Measurements from ENCODE around the gene TCN2.
"Not testable (repeated sequence)": the region's sequence is repeated elsewhere in the genome, so short reads cannot be mapped to it uniquely, and the experiment has no call there.

TCN2 gene

GRCh38 chr22:30606455-30607299, at the start of gene TCN2:
TSS of gene TCN2 (plus strand) at chr22:30607174. CDS start at chr22:30607332, 158 bp downstream.
- no peak for DNase-seq

GRCh38 chr22:30557243-30557642, 49.7 kb upstream of the TCN2 start:
- no peak for DNase-seq

DNA sequence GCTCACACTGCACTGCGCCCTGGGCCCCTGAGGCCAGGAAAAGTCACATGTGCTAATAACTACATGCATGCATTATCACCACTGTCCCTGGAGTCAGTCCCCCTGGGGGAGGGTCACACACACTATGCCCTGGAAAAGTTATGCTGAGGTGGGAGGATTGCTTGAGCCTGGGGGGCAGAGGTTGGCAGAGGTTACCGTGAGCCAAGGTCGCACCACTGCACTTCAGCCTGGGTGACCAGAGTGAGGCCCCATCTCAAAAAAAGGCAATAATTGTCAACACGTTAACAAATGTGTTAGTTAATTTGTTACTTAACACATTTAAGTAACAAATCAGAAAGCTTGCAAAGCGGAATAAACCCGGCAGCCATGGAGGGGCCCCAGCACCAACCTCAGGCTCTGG, 47.1 kb upstream of the TCN2 start:
- no peak for DNase-seq

DNA sequence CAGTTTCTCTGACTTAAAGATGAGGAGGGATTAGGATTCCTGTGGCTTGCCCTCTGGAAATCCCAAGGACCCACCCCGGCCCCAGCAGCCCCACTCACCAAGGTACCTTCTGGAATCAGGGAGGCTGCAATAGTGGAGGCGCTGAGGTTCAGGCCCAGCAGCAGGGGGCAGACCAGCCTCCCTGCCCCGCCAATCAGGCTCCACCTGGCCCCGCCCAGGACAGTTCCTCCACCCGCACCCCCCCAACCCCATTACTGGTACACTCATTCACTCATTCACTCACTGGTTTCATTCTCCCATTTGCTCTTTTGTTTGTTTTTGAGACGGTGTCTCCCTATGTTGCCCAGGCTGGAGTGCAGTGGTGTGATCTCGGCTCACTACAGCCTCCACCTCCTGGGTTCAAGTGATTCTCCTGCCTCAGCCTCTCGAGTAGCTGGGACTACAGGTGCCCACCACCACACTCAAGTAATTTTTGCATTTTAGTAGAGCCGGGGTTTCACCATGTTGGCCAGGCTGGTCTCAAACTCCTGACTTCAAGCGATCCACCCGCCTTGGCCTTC, 46.3 kb upstream of the TCN2 start:
- not testable (repeated sequence) for DNase-seq

DNA sequence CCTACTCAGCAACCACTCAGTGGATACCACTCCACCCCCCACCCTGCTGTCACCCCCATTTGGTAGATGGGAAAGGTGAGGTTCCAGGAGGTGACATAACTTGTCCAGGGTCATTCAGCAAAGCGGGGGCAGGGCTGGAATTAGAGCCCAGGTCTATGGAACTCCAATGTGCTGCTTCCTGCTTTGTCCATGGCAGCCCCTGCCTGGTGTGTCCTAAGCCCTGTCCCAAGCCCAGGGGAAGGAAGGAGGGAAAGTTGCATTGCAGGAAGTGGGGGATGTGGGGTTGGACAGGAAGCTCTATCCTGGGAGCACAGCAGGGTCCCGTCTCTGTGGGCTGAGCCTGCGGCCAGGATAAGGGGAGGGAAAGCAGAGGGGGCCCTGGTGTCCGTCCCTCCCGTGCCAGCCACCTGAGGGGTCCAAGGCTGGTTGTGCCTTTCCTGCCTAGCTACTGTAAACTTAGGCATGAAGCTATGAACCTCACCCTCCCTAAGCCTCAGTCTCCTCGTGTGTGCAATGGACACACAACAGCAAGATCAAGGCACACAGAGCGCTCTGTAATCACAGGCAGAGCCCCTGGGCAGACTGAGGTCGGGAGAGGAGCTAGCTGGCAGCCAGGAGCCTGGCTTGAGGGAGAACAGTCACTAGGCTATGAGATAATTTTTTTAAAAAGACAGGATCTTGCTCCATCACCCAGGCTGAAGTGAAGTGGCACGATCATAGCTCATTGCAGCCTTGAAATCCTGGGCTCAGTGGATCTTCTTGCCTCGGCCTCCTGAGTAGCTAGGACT, 45.4 kb upstream of the TCN2 start:
- peak; percentile 47 for DNase-seq

DNA sequence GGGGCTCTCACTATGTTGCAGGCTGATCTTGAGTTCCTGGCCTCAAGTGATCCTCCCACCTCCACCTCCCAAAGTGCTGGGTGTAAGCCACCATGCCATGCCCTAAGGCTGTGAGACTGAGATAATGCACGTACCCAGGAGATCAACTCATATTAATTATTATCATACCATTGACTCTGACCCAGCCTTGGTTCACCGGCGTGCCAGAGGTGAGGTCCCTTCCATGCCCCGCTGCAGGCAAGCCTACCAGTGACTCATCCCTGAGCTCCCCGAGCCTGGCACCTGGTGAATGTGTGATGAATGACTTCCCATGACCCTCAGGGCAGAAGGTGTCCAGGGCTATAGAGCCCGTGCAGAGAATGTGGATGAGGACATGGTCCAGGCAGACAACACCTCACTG, 44.6 kb upstream of the TCN2 start:
- peak; percentile 86 for DNase-seq

- no peak for DNase-seq
These were observed 42.8 kb upstream of the TCN2 start for GRCh38 chr22:30564045-30564760.

DNA sequence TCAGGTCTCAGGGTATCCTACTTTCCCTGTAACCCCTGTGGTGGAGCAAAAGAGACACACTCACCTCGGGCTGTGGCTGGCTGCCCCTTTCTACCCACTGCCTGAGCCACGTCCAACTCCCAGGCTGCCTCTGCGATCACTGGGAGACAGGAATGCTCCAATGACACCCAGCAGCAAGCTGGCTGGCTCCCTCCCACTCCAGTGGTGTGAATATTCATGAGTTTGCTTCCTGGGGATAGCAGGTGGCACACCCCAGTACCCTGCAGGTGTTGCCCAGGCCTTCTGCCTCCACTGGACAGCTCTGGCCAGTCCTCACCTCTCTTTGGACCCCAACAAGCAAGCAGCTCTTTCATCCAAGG, 42.2 kb upstream of the TCN2 start:
- no peak for DNase-seq

- DNase-seq = peak; percentile 21
These were observed 41.6 kb upstream of the TCN2 start for GRCh38 chr22:30565341-30565740.

- no peak for DNase-seq
These were observed 40.8 kb upstream of the TCN2 start for GRCh38 chr22:30566125-30566524.

DNA sequence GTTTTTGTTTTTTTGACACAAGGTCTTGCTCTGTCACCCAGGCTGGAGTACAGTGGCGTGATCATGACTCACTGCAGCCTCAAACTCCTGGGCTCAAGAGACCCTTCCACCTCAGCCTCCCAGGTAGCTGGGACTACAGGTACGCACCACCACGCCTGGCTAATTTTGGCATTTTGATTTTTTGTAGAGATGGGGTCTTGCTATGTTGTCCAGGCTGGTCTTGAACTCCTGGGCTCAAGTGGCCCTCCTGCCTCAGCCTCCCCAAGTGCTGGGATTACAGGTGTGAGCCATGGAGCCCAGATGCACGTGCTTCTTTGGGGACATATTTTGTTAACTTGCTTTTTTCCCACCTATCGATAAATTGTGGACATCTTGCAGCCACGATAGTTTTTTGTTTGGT, 39.7 kb upstream of the TCN2 start:
- not testable (repeated sequence) for DNase-seq

DNA sequence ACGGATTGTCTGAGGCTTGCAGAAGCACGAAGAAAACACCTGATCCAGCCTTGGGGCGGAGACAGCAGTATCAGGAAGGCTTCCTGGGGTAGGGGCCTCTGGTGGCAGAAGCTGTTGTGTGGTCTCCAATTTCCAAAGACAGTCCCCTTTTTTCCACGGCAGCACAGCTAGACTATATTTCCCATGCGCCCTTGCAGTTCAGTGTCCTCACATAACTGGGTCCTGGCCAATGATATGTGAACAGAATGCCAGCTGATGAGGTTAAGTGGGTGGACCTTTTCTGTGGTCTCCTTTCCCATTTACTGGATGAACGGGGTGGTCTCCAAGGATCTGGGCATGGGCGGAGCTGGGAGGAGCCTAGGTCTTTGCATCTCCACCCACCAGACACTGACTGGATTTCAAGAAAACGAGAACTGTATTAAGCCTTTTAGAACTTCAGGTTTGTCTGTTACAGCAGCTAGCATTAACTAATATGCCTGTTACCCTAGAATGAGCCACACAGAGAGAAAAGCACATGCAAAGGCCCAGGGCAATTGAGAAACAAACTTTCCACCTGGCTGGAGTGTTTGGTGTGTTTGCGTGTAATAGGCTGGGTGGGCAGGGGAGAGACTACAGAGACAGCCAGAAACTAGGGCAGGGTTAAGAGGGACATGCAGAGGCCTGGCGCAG, 38.7 kb upstream of the TCN2 start:
- DNase-seq = no peak

DNA sequence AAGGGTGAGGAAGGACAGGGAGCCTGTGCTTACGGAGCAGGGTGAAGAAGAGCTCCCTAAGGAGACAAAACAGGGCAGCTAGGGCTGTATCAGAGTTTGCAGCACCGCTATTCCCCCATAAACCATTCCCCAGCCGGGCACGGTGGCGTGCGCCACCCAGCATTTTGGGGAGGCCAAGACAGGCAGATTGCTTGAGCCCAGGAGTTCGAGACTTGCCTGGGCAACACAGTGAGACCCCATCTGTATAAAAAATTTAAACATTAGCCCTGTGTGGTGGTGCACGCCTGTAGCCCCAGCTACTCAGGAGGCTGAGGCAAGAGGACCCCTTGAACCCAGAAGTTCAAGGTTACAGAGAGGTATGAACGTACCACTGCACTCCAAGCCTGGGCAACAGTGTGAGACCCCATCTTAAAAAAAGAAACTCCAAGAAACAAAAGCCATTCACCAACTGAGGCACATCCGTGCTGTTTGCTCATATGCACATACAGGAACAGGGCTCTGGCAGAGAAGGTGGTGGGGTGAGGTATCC, 37.2 kb upstream of the TCN2 start:
- DNase-seq = no peak

DNA sequence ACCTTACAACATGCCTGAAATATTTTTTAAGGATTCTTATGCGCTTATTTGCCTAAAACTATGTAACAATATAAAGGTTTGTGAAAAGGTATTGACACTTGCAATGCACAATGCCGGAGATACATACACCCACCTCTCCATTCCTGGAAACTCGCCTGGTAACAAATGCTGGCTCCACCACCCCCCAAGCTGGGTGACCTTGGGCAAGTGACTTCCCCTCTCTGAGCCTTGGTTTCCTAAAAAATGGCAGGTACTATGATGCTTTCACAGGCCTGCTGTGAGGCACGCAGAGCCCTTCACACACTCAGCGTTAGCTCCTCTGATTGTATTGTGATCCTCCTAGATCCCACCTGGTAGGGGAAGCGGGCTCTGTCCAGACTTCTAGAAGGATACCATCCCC, 34.8 kb upstream of the TCN2 start:
- no peak for DNase-seq

GRCh38 chr22:30572840-30573593, 34.0 kb upstream of the TCN2 start:
- no peak for DNase-seq

DNA sequence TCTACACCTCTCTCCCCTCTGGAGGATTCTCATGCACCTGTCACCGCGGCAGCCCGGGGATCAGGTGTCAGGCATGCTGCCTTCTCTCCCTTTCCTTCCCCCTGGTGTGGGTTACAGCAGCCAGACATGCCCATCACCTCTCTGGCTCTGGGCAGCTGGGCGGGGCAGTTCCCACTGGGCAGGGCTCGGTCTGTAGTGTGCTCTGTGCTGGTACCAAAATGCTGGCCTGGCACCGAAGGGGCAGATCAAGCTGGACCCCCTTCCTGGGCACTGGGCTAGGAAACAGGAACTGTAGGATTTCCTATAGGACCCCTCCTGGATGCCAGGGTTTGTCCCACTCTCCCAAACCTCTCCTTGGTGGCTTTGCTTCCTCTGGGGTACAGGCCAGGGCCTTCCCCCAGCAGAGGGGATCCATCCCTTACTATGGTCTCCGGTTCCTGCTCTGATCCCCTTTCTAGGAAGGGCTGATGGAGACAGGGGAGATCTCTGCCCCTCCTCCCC, 33.3 kb upstream of the TCN2 start:
- DNase-seq = no peak

DNA sequence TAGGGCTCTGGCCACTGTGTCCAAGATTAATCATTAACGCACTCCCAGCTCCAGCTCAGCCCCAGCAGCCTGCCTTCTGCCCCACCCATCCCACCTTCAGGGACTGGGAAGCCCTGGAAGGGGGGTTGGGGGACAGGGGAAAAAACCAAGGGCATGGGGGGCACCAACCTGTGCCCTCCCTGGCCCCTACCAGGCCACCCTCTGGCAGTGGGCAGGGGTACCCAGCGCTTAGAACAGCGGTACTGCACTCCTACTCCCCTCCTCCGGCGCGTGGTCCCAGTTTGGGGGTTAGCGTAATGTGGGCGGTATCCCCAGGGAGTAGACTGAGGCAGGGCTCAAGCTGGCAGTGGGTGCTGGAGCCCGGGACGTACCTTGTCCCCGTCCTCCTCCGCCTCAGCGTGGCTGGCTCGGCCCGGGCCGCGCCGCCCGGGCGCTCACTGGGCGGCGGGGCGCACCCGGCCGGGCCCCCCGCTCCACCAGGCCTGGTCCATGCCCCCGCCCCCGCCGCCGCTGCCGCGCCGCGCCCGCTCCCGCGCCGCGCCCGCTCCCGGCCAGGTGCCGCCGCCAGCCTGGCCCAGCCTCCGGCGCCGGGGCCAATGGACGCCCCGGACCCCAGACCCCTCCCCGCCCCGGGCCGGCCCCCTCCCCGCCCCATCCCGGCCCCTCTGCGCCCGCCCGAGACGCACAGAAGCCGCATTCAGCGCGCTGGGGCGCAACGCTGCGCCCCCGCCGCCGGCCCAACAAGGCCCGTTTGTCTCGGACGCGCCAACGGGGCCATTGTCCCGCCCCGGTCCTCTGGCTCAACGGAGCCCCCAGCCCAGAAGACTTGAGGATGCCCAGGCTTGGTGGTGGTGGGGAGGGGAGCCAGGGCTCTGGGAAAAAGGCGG, 32.6 kb upstream of the TCN2 start, which contains the start of gene GAL3ST1:
Gene GAL3ST1, minus strand, starts transcription at position 571 of the 887 bp plus-strand sequence. CDS start 17,273 bp downstream, outside the sequence.
- DNase-seq = peak; percentile 19

DNA sequence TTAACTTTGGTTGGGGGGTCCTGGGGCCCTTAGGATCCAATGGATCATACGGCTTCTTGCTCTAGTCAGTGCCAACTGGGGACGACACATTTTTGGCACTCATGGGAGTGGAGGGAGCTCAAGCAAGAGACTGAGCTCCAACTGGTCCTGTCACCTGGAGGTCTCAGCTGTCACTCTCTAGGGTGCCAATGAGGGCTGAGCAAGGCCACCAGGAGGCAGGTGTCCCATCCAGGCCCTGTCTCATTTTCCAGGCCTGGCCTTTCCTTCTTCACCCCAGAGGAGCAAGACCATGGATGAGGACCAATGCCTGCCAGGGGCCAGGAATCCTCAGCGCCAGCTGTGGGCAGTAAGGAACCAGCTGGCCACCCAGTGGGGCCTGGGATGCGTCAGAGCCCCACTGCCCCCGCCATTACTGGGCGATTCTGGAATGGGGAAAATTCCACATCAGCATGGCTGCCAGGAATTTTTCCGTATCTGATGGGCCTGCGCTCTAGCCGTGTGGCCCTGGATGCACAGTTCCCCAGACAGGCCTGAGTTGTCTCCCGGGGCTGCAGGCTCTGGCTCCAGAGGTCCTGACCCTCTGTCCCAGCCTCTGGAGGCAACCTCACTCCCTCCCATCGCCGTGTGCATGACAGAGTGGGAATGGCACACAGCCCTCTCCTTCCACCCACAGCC, 31.8 kb upstream of the TCN2 start:
- DNase-seq = peak; percentile 80

DNA sequence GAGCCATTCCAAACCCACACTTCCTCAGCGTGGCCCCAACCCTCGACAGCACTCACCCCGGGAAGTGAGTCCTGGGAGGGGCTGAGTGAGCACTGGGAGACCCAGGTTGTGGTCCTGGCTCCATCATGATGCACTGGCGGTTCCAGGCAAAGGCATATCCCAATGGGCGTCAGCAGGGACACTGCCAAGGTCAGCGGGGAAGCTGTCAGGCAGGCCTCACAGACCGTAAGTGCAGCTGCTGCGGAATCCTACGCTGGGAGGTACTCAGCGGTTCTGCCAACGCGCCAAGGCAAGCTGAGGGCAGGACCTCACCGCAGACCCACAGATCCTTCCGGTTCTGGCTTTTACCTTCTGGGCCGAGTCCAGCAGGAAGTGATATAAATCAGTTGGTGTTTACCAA, 31.1 kb upstream of the TCN2 start:
- DNase-seq = peak; percentile 61

GRCh38 chr22:30578481-30578880, 28.5 kb upstream of the TCN2 start:
- no peak for DNase-seq

Measured in NCI-H226 (cell line).